HEK293 (cell line): ENCODE data around the gene GTF2H4.

ENCODE experiments used
- CTCF ChIP-seq: fragments of 450-650 bp; formaldehyde crosslinking; IDR thresholded peaks from 2 replicates; pipeline ENCODE4 v1.5.1; 2016; ENCODE audit warnings: missing biosample characterization, missing genetic modification characterization
- ZNF416 ChIP-seq: fragments of 450-650 bp; formaldehyde crosslinking; IDR thresholded peaks from 2 replicates; pipeline ENCODE4 v1.5.1; 2016; ENCODE audit warnings: missing biosample characterization, missing genetic modification characterization

- TF ChIP-seq CTCF (tag by site-specific recombination) (no peak), ZNF416 (no peak)
Observed at GRCh38 chr6:30886897-30887255, 21.1 kb upstream of the GTF2H4 start.
